ENCODE data around the gene TOMT.

- TF ChIP-seq EZH2phosphoT487 (IDR thresholded peaks at IDR 0.05; ENCODE audit: insufficient read depth, low read depth) (no peak), EZH2 (IDR thresholded peaks at IDR 0.05; ENCODE audit: insufficient read depth, poor library complexity, severe bottlenecking) (no peak)
Observed at GRCh38 chr11:72102946-72103753, 2.6 kb upstream of the TOMT start, which contains the start of gene LAMTOR1.

Measured in GM23248 (cell line).